Cerebellar nuclear complex (tissue), 1 donor: ENCODE results near the gene MOSPD2.

ENCODE experiments used
- DNase-seq, 2 experiments: peaks; one replicate each; lab custom pipeline; 2025; lab: John Stamatoyannopoulos, UW

MOSPD2 gene

DNA sequence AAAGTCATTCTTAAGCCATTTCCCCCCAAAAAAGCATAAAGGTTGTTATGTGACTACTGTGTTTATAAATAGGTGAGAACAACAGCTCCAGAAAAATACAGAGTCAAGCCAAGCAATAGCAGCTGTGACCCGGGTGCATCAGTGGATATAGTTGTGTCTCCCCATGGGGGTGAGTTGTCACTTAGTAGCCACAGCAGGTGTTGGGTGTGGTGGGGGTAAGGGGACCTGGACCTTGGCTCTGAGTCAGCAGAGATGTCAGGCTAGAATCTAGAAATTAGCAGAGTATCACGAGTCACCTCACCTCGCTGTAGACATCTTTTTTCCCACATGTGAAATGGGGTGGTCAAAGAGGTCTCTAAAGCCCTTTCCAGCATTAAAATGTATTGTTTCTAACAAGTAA, 42.4 kb downstream of the MOSPD2 start:
- no peak for DNase-seq

DNA sequence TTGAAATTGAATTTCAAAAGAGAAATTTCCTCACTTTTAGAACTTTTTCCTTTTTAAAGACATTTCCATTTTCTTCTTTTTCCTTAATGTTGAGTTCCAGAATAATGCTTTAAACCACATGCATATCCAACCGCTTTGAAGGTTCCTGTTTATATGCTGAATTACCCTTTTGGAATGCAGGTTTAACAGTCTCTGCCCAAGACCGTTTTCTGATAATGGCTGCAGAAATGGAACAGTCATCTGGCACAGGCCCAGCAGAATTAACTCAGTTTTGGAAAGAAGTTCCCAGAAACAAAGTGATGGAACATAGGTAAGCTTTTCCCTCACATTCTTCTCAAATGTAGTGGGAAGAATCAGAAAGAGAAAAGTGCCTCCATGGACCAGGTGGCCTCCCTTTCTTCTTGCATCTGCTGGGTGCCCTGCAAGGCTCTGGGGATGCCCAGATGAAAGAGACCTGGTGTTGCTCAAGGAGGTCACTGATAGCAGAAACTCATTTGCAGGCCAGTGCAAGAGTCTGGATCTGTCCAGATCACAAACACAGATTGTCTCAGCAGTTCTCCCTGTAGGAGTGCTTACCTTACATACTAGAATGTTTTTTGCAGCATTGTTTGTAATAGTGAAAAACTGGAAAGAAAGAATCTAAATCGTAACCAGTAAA, 42.9 kb downstream of the MOSPD2 start:
- no peak for DNase-seq

GRCh38 chrX:14919407-14919806, 46.2 kb downstream of the MOSPD2 start:
- DNase-seq: no peak

DNA sequence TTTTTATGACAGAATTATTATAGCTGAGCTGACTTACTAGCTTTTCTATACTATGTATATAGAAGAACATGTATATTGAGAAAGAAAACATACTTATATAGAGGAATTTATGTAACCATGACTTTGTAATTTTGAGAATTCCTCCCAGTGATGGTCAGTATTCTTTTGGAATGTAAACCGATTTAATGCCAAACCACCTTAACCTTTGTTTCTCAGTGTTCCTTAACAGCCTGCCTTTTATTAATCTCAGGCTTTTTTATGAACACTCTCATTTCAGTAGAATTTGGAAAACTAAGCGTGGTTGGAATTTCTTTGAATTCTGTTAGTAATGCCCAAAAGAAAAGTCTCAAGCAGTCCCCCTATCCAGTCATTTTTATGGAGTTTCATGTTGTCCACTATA, 47.0 kb downstream of the MOSPD2 start:
- no peak for DNase-seq

DNA sequence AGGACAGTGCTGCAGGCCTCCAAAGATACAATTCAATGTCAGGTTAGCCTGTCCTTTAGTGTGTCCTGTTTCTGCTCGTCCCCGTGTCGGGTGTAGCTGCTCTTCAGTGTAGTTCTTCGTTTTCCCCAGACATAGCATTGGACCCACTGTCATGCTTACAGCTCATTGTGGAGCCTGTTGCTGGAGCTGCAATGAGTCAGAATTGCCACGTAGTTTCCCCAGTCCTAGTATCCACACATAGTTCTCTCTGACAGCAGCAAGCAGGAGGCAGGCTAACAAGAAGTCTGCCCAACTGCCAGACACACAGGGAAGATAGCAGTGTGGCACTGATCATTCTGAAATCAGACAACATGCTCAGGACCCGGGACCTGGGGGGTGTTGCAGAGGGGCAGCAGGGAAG, 49.2 kb downstream of the MOSPD2 start:
- DNase-seq: no peak

- no peak for DNase-seq
These were observed 50.5 kb downstream of the MOSPD2 start for GRCh38 chrX:14923761-14924160.

DNA sequence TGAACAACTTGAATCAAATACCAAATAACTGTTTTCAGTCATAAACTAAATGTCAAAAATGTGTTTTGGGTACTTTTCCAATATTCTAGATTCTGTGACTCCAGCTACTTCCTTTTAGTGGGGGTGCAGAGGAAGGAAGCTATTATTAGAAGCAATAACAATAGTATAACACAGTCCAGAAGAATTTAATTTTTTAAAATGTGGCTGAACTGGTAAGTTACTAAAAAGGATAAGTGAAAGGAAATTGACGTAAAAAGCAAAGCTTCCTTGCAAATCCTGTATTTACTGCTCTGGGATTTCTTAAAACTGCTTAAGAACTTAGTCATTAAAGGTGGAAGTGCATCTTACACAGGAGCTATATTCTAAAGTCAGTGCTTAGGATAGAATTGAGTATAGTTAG, 53.2 kb downstream of the MOSPD2 start:
- no peak for DNase-seq

DNA sequence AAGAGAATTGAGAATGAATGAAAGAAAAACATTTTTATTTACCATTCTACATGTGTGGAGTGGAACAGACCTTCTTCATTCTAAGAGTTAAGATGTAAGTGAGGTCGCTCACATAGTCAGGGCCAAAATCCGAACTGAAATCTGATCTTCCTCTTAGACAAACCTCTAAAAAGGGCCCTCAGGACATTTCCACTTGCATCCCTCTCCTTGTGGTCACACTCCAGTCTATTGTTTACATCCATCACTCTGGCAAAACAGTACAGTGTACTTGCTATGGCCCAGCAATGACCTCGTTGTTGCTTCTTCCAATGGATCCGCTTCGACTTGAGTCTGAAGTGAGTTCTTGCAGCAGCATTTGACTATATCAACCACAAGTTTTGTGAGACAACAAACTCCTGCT, 54.2 kb downstream of the MOSPD2 start:
- DNase-seq: no peak

GRCh38 chrX:14930663-14931062, 57.4 kb downstream of the MOSPD2 start:
- DNase-seq: no peak

DNA sequence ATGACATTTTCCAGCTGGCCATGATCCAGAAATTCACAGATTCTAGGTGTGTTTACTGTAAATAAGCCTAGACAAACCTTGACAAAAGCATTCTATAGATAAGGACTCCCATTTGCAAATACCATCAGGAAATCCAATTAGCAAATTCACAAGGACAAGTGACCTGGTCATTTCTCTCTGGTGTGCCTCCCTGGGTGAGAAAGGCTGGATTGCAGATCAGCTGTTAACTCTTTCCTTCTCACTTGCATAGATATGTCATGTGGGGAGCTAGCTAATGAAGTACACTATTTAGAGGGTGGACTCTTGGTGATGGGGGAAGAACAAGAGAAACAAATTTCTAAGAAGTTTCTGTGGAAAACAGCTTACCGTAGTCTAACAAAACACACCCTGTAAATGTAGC, 58.9 kb downstream of the MOSPD2 start:
- no peak for DNase-seq

DNA sequence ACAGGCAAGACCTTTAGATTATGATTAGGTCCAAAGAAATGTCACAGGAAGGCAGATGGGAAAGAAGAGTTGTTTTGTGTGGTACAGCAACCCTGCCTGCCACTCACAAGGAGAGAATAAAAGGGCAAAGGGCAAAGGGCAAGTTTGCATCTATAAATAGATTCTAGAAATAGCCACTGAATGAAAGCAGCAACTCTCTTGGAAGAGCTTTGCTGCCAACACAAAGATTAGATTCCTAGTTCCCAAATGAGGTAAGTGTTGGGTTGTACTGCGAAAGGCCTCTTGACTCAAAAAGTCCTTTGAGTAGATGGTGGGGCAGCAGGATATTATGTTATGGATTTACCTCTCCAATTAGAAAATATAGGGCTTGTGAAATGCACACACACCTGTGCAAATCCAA, 61.2 kb downstream of the MOSPD2 start:
- no peak for DNase-seq

DNA sequence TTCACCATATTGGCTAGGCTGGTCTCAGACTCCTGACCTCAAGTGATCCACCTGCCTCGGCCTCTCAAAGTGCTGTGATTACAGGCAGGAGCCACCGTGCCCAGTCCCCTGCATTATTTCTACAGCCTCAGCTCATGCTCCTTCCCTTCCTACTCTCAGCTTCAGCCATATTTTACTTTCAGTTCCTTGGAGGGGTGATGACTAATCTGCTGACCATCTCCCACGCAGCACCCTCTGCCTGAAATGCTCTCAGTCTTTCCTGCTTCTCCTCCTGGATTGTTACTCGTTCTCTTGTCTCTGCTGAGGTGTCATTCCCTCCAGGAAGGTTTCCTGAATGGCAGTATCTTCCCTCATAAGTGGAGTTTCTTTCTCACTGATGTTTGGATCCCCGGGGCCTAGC, 63.3 kb downstream of the MOSPD2 start:
- DNase-seq: no peak

DNA sequence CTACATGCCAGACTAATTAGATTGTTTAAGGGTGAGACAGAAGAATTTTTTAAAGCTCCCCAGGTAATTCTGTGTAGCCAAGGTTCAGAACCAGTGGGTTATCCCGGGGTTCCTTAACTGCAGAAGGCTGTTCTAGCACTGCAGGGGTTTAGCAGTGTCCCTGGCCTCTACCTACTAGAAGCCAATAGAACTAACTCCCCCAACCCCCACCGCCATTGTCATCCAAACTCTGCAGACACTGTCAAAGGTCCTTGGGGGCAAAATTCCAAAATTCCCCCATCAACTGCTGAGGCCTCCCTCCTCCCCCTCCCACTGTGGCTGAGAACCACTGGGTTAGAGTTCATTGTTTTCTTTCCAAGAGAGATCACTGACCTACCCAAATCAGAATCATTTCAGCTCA, 66.4 kb downstream of the MOSPD2 start:
- no peak for DNase-seq

- no peak for DNase-seq
These were observed 68.1 kb downstream of the MOSPD2 start for GRCh38 chrX:14941301-14941700.

- DNase-seq: no peak
These were observed 69.1 kb downstream of the MOSPD2 start for GRCh38 chrX:14942341-14942740.

- DNase-seq: no peak
These were observed 70.7 kb downstream of the MOSPD2 start for GRCh38 chrX:14943962-14944361.

GRCh38 chrX:14946606-14947155, 73.5 kb downstream of the MOSPD2 start:
- DNase-seq: no peak

DNA sequence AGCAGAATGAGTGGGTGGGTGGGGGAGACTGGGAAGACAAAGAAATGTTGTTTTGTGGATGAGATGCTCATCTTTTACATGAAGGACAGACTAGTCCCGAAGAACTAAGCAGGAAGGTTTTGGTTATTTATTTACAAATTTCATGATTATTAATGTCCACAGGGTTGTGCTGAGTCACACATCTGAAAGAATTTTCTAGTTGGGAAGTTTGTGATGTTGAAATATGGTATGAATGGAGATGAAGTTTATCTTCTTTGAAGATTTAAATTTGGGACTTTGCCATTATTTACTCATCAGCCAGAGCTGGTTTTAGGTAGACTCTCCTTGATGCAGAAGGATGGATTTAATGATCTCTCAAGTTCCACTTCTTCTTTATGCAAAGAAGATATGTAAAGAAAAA, 75.5 kb downstream of the MOSPD2 start:
- DNase-seq: no peak

DNA sequence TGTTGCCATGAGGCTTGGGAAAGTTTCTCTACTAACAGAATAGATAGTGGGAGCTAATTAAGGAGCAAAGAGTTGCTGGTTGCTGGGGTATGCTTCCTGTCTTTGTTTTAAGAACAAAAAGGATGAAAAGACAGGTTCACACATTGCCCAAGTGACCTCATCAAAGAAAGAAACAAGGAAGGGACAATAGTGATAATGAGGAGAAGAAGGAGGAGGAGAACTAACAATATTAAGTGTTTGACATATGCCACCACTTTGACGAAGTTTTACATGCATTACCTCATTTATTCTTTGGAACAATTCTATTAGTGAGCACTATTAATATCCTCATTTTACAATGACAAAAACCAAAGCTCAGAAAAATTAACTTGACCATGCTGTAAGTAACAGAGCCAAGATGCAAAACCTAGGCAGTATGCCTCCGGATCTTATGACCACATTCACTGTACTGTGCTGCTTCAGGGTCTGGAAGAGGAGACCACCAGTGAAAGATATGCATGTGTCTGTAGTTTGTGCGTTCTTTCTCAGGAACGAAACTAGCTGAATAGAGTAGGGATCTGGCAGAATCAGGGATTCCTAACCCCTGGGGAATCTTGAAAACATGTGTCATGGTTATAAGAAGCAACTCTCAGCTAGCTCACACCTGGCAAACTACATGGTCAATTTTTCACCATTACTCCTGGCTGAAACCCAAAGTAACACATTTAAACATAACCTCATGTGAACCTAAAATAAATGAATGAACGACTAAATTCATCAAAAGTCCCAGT, 83.8 kb downstream of the MOSPD2 start:
- DNase-seq: no peak

DNA sequence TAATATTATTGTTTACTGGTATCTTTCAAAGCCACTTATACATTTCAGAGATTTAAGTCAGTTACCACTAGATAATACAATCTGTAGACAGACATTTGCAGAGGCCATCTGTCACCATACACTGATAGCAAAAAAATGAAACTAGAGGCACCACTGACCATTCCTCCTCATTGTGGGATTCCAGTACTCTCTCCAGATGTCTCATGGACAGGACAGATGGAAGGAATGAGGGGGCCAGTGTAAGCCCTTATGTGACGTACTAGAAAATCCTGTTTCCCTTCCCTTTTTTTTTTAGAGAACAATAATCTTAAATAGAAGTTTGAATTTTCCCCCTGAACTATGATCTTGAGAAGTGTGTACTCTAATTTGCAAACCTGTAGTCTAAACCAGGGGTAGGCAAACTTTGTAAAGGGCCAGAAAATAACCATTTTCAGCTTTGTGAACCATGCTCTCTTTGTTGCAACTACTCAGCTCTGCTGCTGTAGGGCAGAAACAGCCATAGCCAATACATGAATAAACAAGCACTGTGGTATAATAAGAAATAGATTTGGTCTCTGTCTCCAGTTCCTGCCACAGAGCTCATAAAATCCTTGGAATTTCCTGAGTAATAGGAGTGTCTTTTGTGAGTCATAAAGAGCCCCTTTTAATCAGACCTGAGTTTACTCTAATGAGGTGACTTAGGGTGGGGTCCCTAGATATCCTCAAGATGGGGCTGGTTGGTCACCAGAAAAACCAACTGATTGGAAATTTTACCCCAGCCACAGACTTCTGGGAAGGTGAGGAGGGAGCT, 90.4 kb downstream of the MOSPD2 start:
- no peak for DNase-seq

- DNase-seq: no peak
These were observed 91.3 kb downstream of the MOSPD2 start for GRCh38 chrX:14964500-14964899.
